GM19397 (cell line): ENCODE measurements around the gene MAB21L1.

Source experiments
- ATAC-seq: cut with Tn5 transposase; IDR thresholded peaks from one replicate; pipeline ENCODE4 v1.9.1; 2021; ENCODE audit warnings: mild to moderate bottlenecking, moderate library complexity; ENCODE audit not compliant: unreplicated experiment

MAB21L1 gene

GRCh38 chr13:35449821-35450220 is 26.7 kb downstream of the MAB21L1 start:
- no peak for ATAC-seq

- ATAC-seq: no peak
Observed at GRCh38 chr13:35448465-35448864, 28.0 kb downstream of the MAB21L1 start.
